K562 (cell line): Measurements from ENCODE around the gene USP32. TPM values are rescaled to one million over a fixed set of nuclear protein-coding genes. Genes with fewer than 3 reads are reported as not detected.
A peak's percentile ranks its signal among the peaks of the same experiment; 100 is the strongest.
"Not testable (repeated sequence)": the region's sequence is repeated elsewhere in the genome, so short reads cannot be mapped to it uniquely, and the experiment has no call there.

ENCODE experiments used
- ATAC-seq: fragments of 200-7000 bp; cut with Tn5 transposase; 3 replicates; pipeline ENCODE4 v1.9.1; 2020; ENCODE audit warnings: moderate library complexity
- BruUV-seq: library from RNA; stranded (reverse); fragments of 400-500 nt; replicated peaks from 2 replicates; lab custom pipeline; 2021; lab: Mats Ljungman, UMichigan
- CTCF ChIA-PET: fragments of 300-600 bp; formaldehyde crosslinking; extraction: SDS; loops from one replicate; lab custom pipeline; 2021; ENCODE audit warnings: low intra/inter-chr PET ratio; lab: Yijun Ruan, JAX
- POLR2A ChIA-PET: fragments of 300-600, 350-650 bp; sonication (Branson Sonifier 250); formaldehyde crosslinking; extraction: SDS; loops from one replicate; lab custom pipeline; 2021; ENCODE audit warnings: antibody characterized with exemption, inconsistent platforms; lab: Yijun Ruan, JAX
- DNase-seq, 4 experiments: peaks; one replicate each; pipeline versions ENCODE4 v3.0.0 to v3.0.0-alpha.2; 2011 to 2018; ENCODE audit warnings: low spot score in 3 of 4, mixed read lengths in 3 of 4; ENCODE audit errors: extremely low read depth in 1 of 4
- FAIRE-seq: peaks from 2 replicates; lab custom pipeline; 2011; peaks lifted over from hg19 to GRCh38; lab: Jason Lieb, UNC
- H2AFZ ChIP-seq: 2 replicates; pipeline ENCODE4 v1.6.0; 2011; ENCODE audit warnings: low read depth, low read length, control low read depth, inconsistent platforms
- H3K27ac ChIP-seq: fragments of 200-600 bp; 3 replicates; pipeline ENCODE4 v1.8.0; 2011; ENCODE audit warnings: low read depth, mild to moderate bottlenecking, control low read depth, inconsistent platforms, low read length, moderate library complexity, mixed read lengths; ENCODE audit errors: extremely low read depth
- H3K27me3 ChIP-seq, 2 experiments: fragments of 300-600 bp in 1 of 2; 2 replicates in 1 of 2; 3 replicates in 1 of 2; pipeline versions ENCODE4 v1.6.0 to v1.8.0; 2011; ENCODE audit warnings: inconsistent platforms in 2 of 2, low read length in 2 of 2, mild to moderate bottlenecking in 1 of 2, mixed read lengths in 1 of 2, moderate library complexity in 1 of 2; ENCODE audit not compliant: control insufficient read depth in 2 of 2, insufficient read depth in 2 of 2
- H3K36me3 ChIP-seq: fragments of 300-600 bp; 3 replicates; pipeline ENCODE4 v1.8.0; 2011; ENCODE audit warnings: mild to moderate bottlenecking, low read length, inconsistent platforms; ENCODE audit not compliant: control insufficient read depth, insufficient read depth
- H3K4me1 ChIP-seq, 2 experiments: fragments of 200-600 bp in 1 of 2; replicated peaks in 1 of 2; 2 replicates in 1 of 2; 3 replicates in 1 of 2; pipeline versions ENCODE4 v1.5.1 to v1.8.0; 2011; ENCODE audit warnings: inconsistent platforms in 2 of 2, low read length in 2 of 2, mild to moderate bottlenecking in 1 of 2, mixed read lengths in 1 of 2, moderate library complexity in 1 of 2; ENCODE audit not compliant: control insufficient read depth in 2 of 2, insufficient read depth in 2 of 2
- H3K4me2 ChIP-seq: 2 replicates; pipeline ENCODE4 v1.6.1; 2011; ENCODE audit warnings: low read length, control low read depth, inconsistent platforms, mixed read lengths; ENCODE audit not compliant: insufficient read depth
- H3K4me3 ChIP-seq: fragments of 200-600 bp; sonication (generic), shearing (Covaris generic); 2 replicates; pipeline ENCODE4 v1.5.1; 2016; ENCODE audit warnings: control low read depth, inconsistent platforms
- H3K79me2 ChIP-seq: fragments of 200-600 bp; 3 replicates; pipeline ENCODE4 v1.8.0; 2011; ENCODE audit warnings: low read length, inconsistent platforms; ENCODE audit not compliant: control insufficient read depth, insufficient read depth
- H3K9ac ChIP-seq, 2 experiments: 2 replicates each; pipeline versions ENCODE4 v1.6.0 to v1.6.1; 2011; ENCODE audit warnings: low read depth in 2 of 2, low read length in 2 of 2, control low read depth in 1 of 2, inconsistent platforms in 1 of 2, mild to moderate bottlenecking in 1 of 2, mixed read lengths in 1 of 2; ENCODE audit not compliant: insufficient read depth in 1 of 2
- H3K9me1 ChIP-seq: one replicate; pipeline ENCODE4 v1.6.0; 2011; ENCODE audit warnings: inconsistent platforms, mild to moderate bottlenecking, low read length, moderate library complexity; ENCODE audit not compliant: control insufficient read depth, insufficient read depth
- H3K9me3 ChIP-seq: replicated peaks from 2 replicates; pipeline ENCODE4 v1.5.1; 2011; ENCODE audit warnings: low read depth, low read length, inconsistent platforms; ENCODE audit not compliant: control insufficient read depth, insufficient read depth
- H4K20me1 ChIP-seq: replicated peaks from 2 replicates; pipeline ENCODE4 v1.6.1; 2011; ENCODE audit warnings: low read length, inconsistent platforms, mixed read lengths; ENCODE audit not compliant: control insufficient read depth, insufficient read depth
- ZBTB11 ChIP-seq, 3 experiments: fragments of 200-800 bp in 1 of 3; fragments of 250-450 bp in 1 of 3; fragments of 450-650 bp in 1 of 3; sonication (Bioruptor Pico) in 1 of 3; sonication (Bioruptor generic) in 1 of 3; formaldehyde crosslinking in 1 of 3; IDR thresholded peaks; 2 replicates each; pipeline versions ENCODE4 v1.6.1 to v1.8.0; 2016 to 2022; ENCODE audit warnings: mild to moderate bottlenecking in 2 of 3, missing genetic modification characterization in 2 of 3, missing compliant biosample characterization in 1 of 3, moderate library complexity in 1 of 3
- WGBS: fragments of 100-300 bp; shearing (Covaris generic); methylation state at CpG from one replicate; pipeline ENCODE4 v1.1.6; 2016; ENCODE audit warnings: low coverage, mixed read lengths; ENCODE audit not compliant: insufficient coverage; ENCODE audit errors: missing lambda C conversion rate; 5-methylcytosine and 5-hydroxymethylcytosine counted together
- in situ Hi-C: fragments of 300-500 bp; cut with MboI; formaldehyde crosslinking; loops from 4 replicates; pipeline ENCODE4 v1.15.0; 2018; ENCODE audit warnings: inconsistent platforms, mixed read lengths
- intact Hi-C: fragments of 100-400 bp; cut with micrococcal nuclease; formaldehyde crosslinking; loops from 2 replicates; pipeline ENCODE4 v1.14.2; 2022
- polyA plus RNA-seq, 8 experiments: library from polyadenylated mRNA; depleted of rRNA in 4 of 8; stranded (reverse) in 5 of 8; unstranded in 3 of 8; fragments of >200 nt; fragmentation: Nextera tagmentation in 2 of 8; fragmentation: Illumina TruSeq in 1 of 8; extraction: Ambion mirVana in 2 of 8; extraction: Trizol in 1 of 8; gene quantifications; 2 replicates each; pipeline versions ENCODE4 v1.2.1 to v1.2.3, GENCODE V29; 2011 to 2014; ENCODE audit warnings: inconsistent platforms in 1 of 8, missing spikeins in 1 of 8
- total RNA-seq, 7 experiments: library from RNA; depleted of rRNA in 6 of 7; stranded (reverse); fragments of >200 nt in 6 of 7; fragmentation: Illumina TruSeq in 2 of 7; extraction: Trizol in 2 of 7; gene quantifications; 2 replicates each; pipeline versions ENCODE4 v1.2.1 to v1.2.3, GENCODE V29; 2011 to 2021; ENCODE audit warnings: low replicate concordance in 1 of 7

The USP32 gene
- total and polyA plus RNA-seq, 9 of the 15 experiments (the other 6 are each of a cell fraction or from before 2014, with no cell fraction given), result 18.0 to 69.3 (median 47.1) TPM

- CTCF ChIA-PET, POLR2A ChIA-PET: not testable (repeated sequence)
Measured at GRCh38 chr17:60205782-60206181, 186.2 kb downstream of the USP32 start.

GRCh38 chr17:60198630-60199029 is 193.3 kb downstream of the USP32 start:
- DNase-seq, intact Hi-C loops, H3K4me2 ChIP-seq, H3K4me1 ChIP-seq, H3K9me1 ChIP-seq, H3K9me3 ChIP-seq, BruUV-seq, H3K4me3 ChIP-seq, H3K9ac ChIP-seq, FAIRE-seq, H3K27ac ChIP-seq, H2AFZ ChIP-seq, in situ Hi-C loops, H4K20me1 ChIP-seq, POLR2A ChIA-PET, H3K79me2 ChIP-seq, CTCF ChIA-PET, ATAC-seq, H3K27me3 ChIP-seq: not testable (repeated sequence)
- peaks cover 41% of the 10 kb centered on the region for H3K36me3 ChIP-seq
- 100% methylated on average over 1 of the region's 1 CpG for WGBS

More at GRCh38 chr17:60205782-60206181, 186.2 kb downstream of the USP32 start:
- not testable (repeated sequence) for BruUV-seq, H3K4me3 ChIP-seq, H3K27me3 ChIP-seq, H3K9me3 ChIP-seq, H3K79me2 ChIP-seq
- TF ChIP-seq ZBTB11 (CRISPR knock-in tag; IDR thresholded peaks at IDR 0.05), result peak in 1 of 3 experiments; percentile 47; a peak in 1 of 6 replicates
- TF ChIP-seq, all 486 proteins: peak for 1; not testable (repeated sequence) for 485
- H3K36me3 ChIP-seq, intact Hi-C loops, ATAC-seq, in situ Hi-C loops, H4K20me1 ChIP-seq, H2AFZ ChIP-seq, FAIRE-seq, H3K4me2 ChIP-seq, H3K9ac ChIP-seq, H3K27ac ChIP-seq, H3K9me1 ChIP-seq, H3K4me1 ChIP-seq, DNase-seq: not testable (repeated sequence)

GRCh38 chr17:60194141-60194540 is 197.8 kb downstream of the USP32 start:
- H3K4me2 ChIP-seq, H3K9ac ChIP-seq, H3K9me1 ChIP-seq, in situ Hi-C loops, DNase-seq, FAIRE-seq, H3K4me1 ChIP-seq, H3K27me3 ChIP-seq, intact Hi-C loops, H3K9me3 ChIP-seq, BruUV-seq, CTCF ChIA-PET, H2AFZ ChIP-seq, H3K4me3 ChIP-seq, H3K79me2 ChIP-seq, POLR2A ChIA-PET, H3K27ac ChIP-seq, H4K20me1 ChIP-seq, ATAC-seq: not testable (repeated sequence)
- WGBS, result 100% methylated on average over 4 of the region's 4 CpGs
- H3K36me3 ChIP-seq, result peaks cover 76% of the 10 kb centered on the region
